Activated T-helper 17 cell treated with anti-CD3 and anti-CD28 coated beads, Interleukin-2, amount 50 U/mL, for 72 hours (primary cell): ENCODE measurements around the gene CDKN1A. TPM values are rescaled to one million over a fixed set of nuclear protein-coding genes. Genes with fewer than 3 reads are reported as not detected.

ENCODE experiments used
- ATAC-seq: fragments of 150-1000 bp; cut with Tn5 transposase; replicated peaks from 2 replicates; pipeline ENCODE4 v1.10.0; 2021; ENCODE audit warnings: mild to moderate bottlenecking, moderate library complexity
- H3K27ac Mint-ChIP-seq: one replicate; pipeline ENCODE4 v1.8.0; 2022; ENCODE audit warnings: mixed read lengths
- H3K27me3 Mint-ChIP-seq: one replicate; pipeline ENCODE4 v1.8.0; 2022; ENCODE audit warnings: mixed read lengths
- H3K36me3 Mint-ChIP-seq: one replicate; pipeline ENCODE4 v1.8.0; 2022; ENCODE audit warnings: low read depth, mild to moderate bottlenecking, mixed read lengths
- H3K4me1 Mint-ChIP-seq: one replicate; pipeline ENCODE4 v1.8.0; 2022; ENCODE audit warnings: mixed read lengths
- H3K4me3 Mint-ChIP-seq: one replicate; pipeline ENCODE4 v1.8.0; 2022; ENCODE audit warnings: mild to moderate bottlenecking, mixed read lengths
- H3K9me3 Mint-ChIP-seq: one replicate; pipeline ENCODE4 v1.8.0; 2022; ENCODE audit warnings: mixed read lengths
- total RNA-seq, 2 donors: library from RNA; stranded (reverse); gene quantifications; one replicate each; pipeline ENCODE4 v1.2.3, GENCODE V29; 2022

CDKN1A gene
- 100 to 1,000 TPM; 149 to 164 TPM for total RNA-seq

- Mint-ChIP-seq H3K36me3 (peaks cover 61% of the 10 kb centered on the region), H3K9me3 (no peaks in the 10 kb centered on the region)
- ATAC-seq: peak; percentile 68
Measured at GRCh38 chr6:36678488-36679042, at the start of gene CDKN1A. TSS of gene CDKN1A (plus strand) at chr6:36678714. CDS start at chr6:36684102, 5,388 bp downstream.

GRCh38 chr6:36629784-36630183, 48.7 kb upstream of the CDKN1A start:
- Mint-ChIP-seq H3K4me1 (peaks cover 8% of the 10 kb centered on the region), H3K27me3 (no peaks in the 10 kb centered on the region), H3K9me3 (no peaks in the 10 kb centered on the region), H3K27ac (peak overlapping the region; percentile 28), H3K4me3 (no peak overlapping the region), H3K36me3 (no peaks in the 10 kb centered on the region)
- no peak for ATAC-seq

More at GRCh38 chr6:36678488-36679042, at the start of gene CDKN1A:
- peaks cover 24% of the 10 kb centered on the region for H3K4me1 Mint-ChIP-seq
- peak within 1 kb of the TSS; percentile 94 for H3K27ac Mint-ChIP-seq
- no peaks in the 10 kb centered on the region for H3K27me3 Mint-ChIP-seq
- peak within 1 kb of the TSS; percentile 94 for H3K4me3 Mint-ChIP-seq

- ATAC-seq: no peak
- H3K36me3 Mint-ChIP-seq: no peaks in the 10 kb centered on the region
- H3K27me3 Mint-ChIP-seq: no peaks in the 10 kb centered on the region
- peaks cover 8% of the 10 kb centered on the region for H3K4me1 Mint-ChIP-seq
- H3K27ac Mint-ChIP-seq: no peak overlapping the region
- no peaks in the 10 kb centered on the region for H3K9me3 Mint-ChIP-seq
- H3K4me3 Mint-ChIP-seq: no peak overlapping the region
Measured at GRCh38 chr6:36631326-36632011, 47.0 kb upstream of the CDKN1A start.

- no peaks in the 10 kb centered on the region for H3K9me3 Mint-ChIP-seq
- no peaks in the 10 kb centered on the region for H3K36me3 Mint-ChIP-seq
- H3K4me3 Mint-ChIP-seq: no peak overlapping the region
- H3K27me3 Mint-ChIP-seq: no peaks in the 10 kb centered on the region
- ATAC-seq: no peak
- no peaks in the 10 kb centered on the region for H3K4me1 Mint-ChIP-seq
- no peak overlapping the region for H3K27ac Mint-ChIP-seq
Measured at GRCh38 chr6:36633370-36633769, 45.1 kb upstream of the CDKN1A start.

GRCh38 chr6:36633915-36634314, 44.6 kb upstream of the CDKN1A start:
- H3K27ac Mint-ChIP-seq: no peak overlapping the region
- ATAC-seq: no peak
- H3K4me1 Mint-ChIP-seq: no peaks in the 10 kb centered on the region
- H3K4me3 Mint-ChIP-seq: no peak overlapping the region
- H3K36me3 Mint-ChIP-seq: no peaks in the 10 kb centered on the region
- no peaks in the 10 kb centered on the region for H3K27me3 Mint-ChIP-seq
- H3K9me3 Mint-ChIP-seq: no peaks in the 10 kb centered on the region

- Mint-ChIP-seq H3K9me3 (no peaks in the 10 kb centered on the region), H3K36me3 (no peaks in the 10 kb centered on the region), H3K4me3 (no peak overlapping the region), H3K4me1 (no peaks in the 10 kb centered on the region), H3K27me3 (no peaks in the 10 kb centered on the region), H3K27ac (no peak overlapping the region)
- no peak for ATAC-seq
Measured at GRCh38 chr6:36634317-36635108, 44.0 kb upstream of the CDKN1A start.

- Mint-ChIP-seq H3K4me1 (no peaks in the 10 kb centered on the region), H3K9me3 (no peaks in the 10 kb centered on the region), H3K36me3 (no peaks in the 10 kb centered on the region), H3K4me3 (no peak overlapping the region), H3K27ac (no peak overlapping the region), H3K27me3 (no peaks in the 10 kb centered on the region)
- no peak for ATAC-seq
Measured at GRCh38 chr6:36636283-36636682, 42.2 kb upstream of the CDKN1A start.

GRCh38 chr6:36636687-36637418, 41.7 kb upstream of the CDKN1A start:
- Mint-ChIP-seq H3K27me3 (no peaks in the 10 kb centered on the region), H3K4me1 (no peaks in the 10 kb centered on the region), H3K36me3 (no peaks in the 10 kb centered on the region), H3K4me3 (no peak overlapping the region), H3K27ac (no peak overlapping the region), H3K9me3 (no peaks in the 10 kb centered on the region)
- ATAC-seq: no peak

- Mint-ChIP-seq H3K4me3 (no peak overlapping the region), H3K9me3 (no peaks in the 10 kb centered on the region), H3K27ac (no peak overlapping the region), H3K36me3 (no peaks in the 10 kb centered on the region), H3K27me3 (no peaks in the 10 kb centered on the region), H3K4me1 (no peaks in the 10 kb centered on the region)
- ATAC-seq: no peak
Measured at GRCh38 chr6:36638579-36638978, 39.9 kb upstream of the CDKN1A start.

GRCh38 chr6:36639171-36639808, 39.2 kb upstream of the CDKN1A start:
- Mint-ChIP-seq H3K4me3 (no peak overlapping the region), H3K27ac (no peak overlapping the region), H3K9me3 (no peaks in the 10 kb centered on the region), H3K36me3 (no peaks in the 10 kb centered on the region), H3K4me1 (no peaks in the 10 kb centered on the region), H3K27me3 (no peaks in the 10 kb centered on the region)
- no peak for ATAC-seq

- no peak overlapping the region for H3K27ac Mint-ChIP-seq
- ATAC-seq: no peak
- no peaks in the 10 kb centered on the region for H3K4me1 Mint-ChIP-seq
- H3K9me3 Mint-ChIP-seq: no peaks in the 10 kb centered on the region
- no peaks in the 10 kb centered on the region for H3K27me3 Mint-ChIP-seq
- H3K36me3 Mint-ChIP-seq: no peaks in the 10 kb centered on the region
- H3K4me3 Mint-ChIP-seq: no peak overlapping the region
Measured at GRCh38 chr6:36641543-36641942, 37.0 kb upstream of the CDKN1A start.

- Mint-ChIP-seq H3K27ac (no peak overlapping the region), H3K4me1 (no peaks in the 10 kb centered on the region), H3K9me3 (no peaks in the 10 kb centered on the region), H3K4me3 (no peak overlapping the region), H3K36me3 (no peaks in the 10 kb centered on the region), H3K27me3 (no peaks in the 10 kb centered on the region)
- no peak for ATAC-seq
Measured at GRCh38 chr6:36642913-36643817, 35.3 kb upstream of the CDKN1A start.

GRCh38 chr6:36643977-36644376, 34.5 kb upstream of the CDKN1A start:
- no peak overlapping the region for H3K4me3 Mint-ChIP-seq
- no peaks in the 10 kb centered on the region for H3K36me3 Mint-ChIP-seq
- H3K27ac Mint-ChIP-seq: no peak overlapping the region
- H3K9me3 Mint-ChIP-seq: no peaks in the 10 kb centered on the region
- H3K27me3 Mint-ChIP-seq: no peaks in the 10 kb centered on the region
- H3K4me1 Mint-ChIP-seq: no peaks in the 10 kb centered on the region
- ATAC-seq: no peak
